GM23338 (cell line): ENCODE results near the gene MUC6. TPM values are rescaled to one million over a fixed set of nuclear protein-coding genes. Genes with fewer than 3 reads are reported as not detected.

Source experiments
- ATAC-seq: fragments of 200-7000 bp; cut with Tn5 transposase; 3 replicates; pipeline ENCODE4 v1.9.1; 2020
- DNase-seq: peaks from one replicate; pipeline ENCODE4 v3.0.0-alpha.2; 2015; ENCODE audit warnings: low spot score
- H2AFZ ChIP-seq: fragments of 200-600 bp; sonication (generic); 2 replicates; pipeline ENCODE4 v1.8.0; 2016; ENCODE audit warnings: antibody characterized with exemption, mild to moderate bottlenecking, moderate library complexity
- H3F3A ChIP-seq: fragments of 200-600 bp; sonication (generic); replicated peaks from 2 replicates; pipeline ENCODE4 v1.8.0; 2017; ENCODE audit warnings: antibody characterized with exemption, mixed run types, low read depth
- H3K27ac ChIP-seq: fragments of 200-600 bp; sonication (generic); 2 replicates; pipeline ENCODE4 v1.6.1; 2016; ENCODE audit warnings: low read depth
- H3K27me3 ChIP-seq: fragments of 200-600 bp; sonication (generic); 2 replicates; pipeline ENCODE4 v1.8.0; 2016; ENCODE audit warnings: mild to moderate bottlenecking, mixed run types, moderate library complexity; ENCODE audit not compliant: insufficient read depth
- H3K36me3 ChIP-seq: fragments of 200-600 bp; sonication (generic); 2 replicates; pipeline ENCODE4 v1.8.0; 2016; ENCODE audit warnings: mild to moderate bottlenecking; ENCODE audit not compliant: insufficient read depth
- H3K4me1 ChIP-seq: fragments of 200-600 bp; sonication (generic); 2 replicates; pipeline ENCODE4 v1.8.0; 2016; ENCODE audit warnings: mild to moderate bottlenecking, moderate library complexity; ENCODE audit not compliant: insufficient read depth
- H3K4me2 ChIP-seq: fragments of 200-600 bp; sonication (generic); 2 replicates; pipeline ENCODE4 v1.7.1; 2017; ENCODE audit warnings: mixed run types
- H3K4me3 ChIP-seq: fragments of 200-600 bp; sonication (generic); 2 replicates; pipeline ENCODE4 v1.6.1; 2016; ENCODE audit warnings: mixed run types
- H3K79me2 ChIP-seq: fragments of 200-600 bp; sonication (generic); replicated peaks from 2 replicates; pipeline ENCODE4 v1.8.0; 2017; ENCODE audit warnings: mild to moderate bottlenecking; ENCODE audit not compliant: insufficient read depth
- H3K9me2 ChIP-seq: fragments of 200-600 bp; sonication (generic); 2 replicates; pipeline ENCODE4 v1.8.0; 2017; ENCODE audit not compliant: insufficient read depth
- H4K20me1 ChIP-seq: fragments of 200-600 bp; sonication (generic); replicated peaks from 2 replicates; pipeline ENCODE4 v1.8.0; 2017; ENCODE audit warnings: mild to moderate bottlenecking; ENCODE audit not compliant: insufficient read depth
- H3K27ac Mint-ChIP-seq: 2 replicates; pipeline ENCODE4 v1.8.0; 2020; ENCODE audit warnings: inconsistent platforms, mild to moderate bottlenecking, moderate library complexity, mixed read lengths
- H3K27me3 Mint-ChIP-seq: 3 replicates; pipeline ENCODE4 v1.8.0; 2022; ENCODE audit warnings: low read depth, mild to moderate bottlenecking, moderate library complexity, mixed read lengths, inconsistent platforms; ENCODE audit not compliant: insufficient read depth, poor library complexity
- H3K36me3 Mint-ChIP-seq: 3 replicates; pipeline ENCODE4 v1.8.0; 2021; ENCODE audit warnings: low read depth, mild to moderate bottlenecking, inconsistent platforms, moderate library complexity, mixed read lengths
- H3K4me1 Mint-ChIP-seq: 3 replicates; pipeline ENCODE4 v1.8.0; 2020; ENCODE audit warnings: mild to moderate bottlenecking, inconsistent platforms, mixed read lengths
- H3K4me3 Mint-ChIP-seq: 3 replicates; pipeline ENCODE4 v1.8.0; 2021; ENCODE audit warnings: moderate library complexity, mild to moderate bottlenecking, inconsistent platforms, mixed read lengths
- H3K9me3 Mint-ChIP-seq: 3 replicates; pipeline ENCODE4 v1.8.0; 2020; ENCODE audit warnings: moderate library complexity, mild to moderate bottlenecking, inconsistent platforms, mixed read lengths
- CREB1 ChIP-seq: fragments of 250-450 bp; sonication (Bioruptor Pico); IDR thresholded peaks from 2 replicates; pipeline ENCODE4 v1.5.0; 2020; ENCODE audit warnings: low read depth, mild to moderate bottlenecking, moderate library complexity
- CTCF ChIP-seq, 2 experiments: fragments of 200-600 bp in 1 of 2; sonication (generic) in 1 of 2; conservative IDR thresholded peaks; 2 replicates each; pipeline versions ENCODE4 v1.5.1 to v1.6.1; 2016 to 2017; ENCODE audit warnings: antibody characterized with exemption in 2 of 2, low read depth in 2 of 2, mild to moderate bottlenecking in 2 of 2, moderate library complexity in 1 of 2
- ETS1 ChIP-seq: IDR thresholded peaks from 2 replicates; pipeline ENCODE4 v1.6.1; 2016; ENCODE audit warnings: antibody characterized with exemption
- EZH2 ChIP-seq: fragments of 200-600 bp; sonication (generic); IDR thresholded peaks from one replicate; pipeline ENCODE4 v1.8.0; 2017; ENCODE audit warnings: antibody characterized with exemption, mild to moderate bottlenecking, low read depth; ENCODE audit not compliant: unreplicated experiment
- EZH2phosphoT487 ChIP-seq: fragments of 200-600 bp; sonication (generic); IDR thresholded peaks from one replicate; pipeline ENCODE4 v1.8.1; 2018; ENCODE audit warnings: antibody characterized with exemption; ENCODE audit not compliant: unreplicated experiment
- JUNB ChIP-seq: IDR thresholded peaks from one replicate; pipeline ENCODE4 v1.6.1; 2016; ENCODE audit warnings: antibody characterized with exemption; ENCODE audit not compliant: unreplicated experiment
- NANOG ChIP-seq: IDR thresholded peaks from 2 replicates; pipeline ENCODE4 v1.6.1; 2016; ENCODE audit warnings: antibody characterized with exemption, borderline replicate concordance
- POLR2AphosphoS5 ChIP-seq: IDR thresholded peaks from 2 replicates; pipeline ENCODE4 v1.6.1; 2016; ENCODE audit warnings: antibody characterized with exemption, low read depth
- REST ChIP-seq: IDR thresholded peaks from one replicate; pipeline ENCODE4 v1.6.1; 2018; ENCODE audit warnings: antibody characterized with exemption; ENCODE audit not compliant: unreplicated experiment
- ZNF114 ChIP-seq: fragments of 250-450 bp; sonication (Bioruptor Pico); IDR thresholded peaks from 2 replicates; pipeline ENCODE4 v1.5.0; 2020; ENCODE audit warnings: mild to moderate bottlenecking, moderate library complexity
- ZNF331 ChIP-seq: fragments of 250-450 bp; sonication (Bioruptor Pico); IDR thresholded peaks from 2 replicates; pipeline ENCODE4 v1.5.0; 2020; ENCODE audit warnings: low read depth, mild to moderate bottlenecking, moderate library complexity
- polyA plus RNA-seq: library from polyadenylated mRNA; unstranded; fragments of >200 nt; fragmentation: Nextera tagmentation; extraction: Ambion mirVana; gene quantifications from 2 replicates; pipeline ENCODE4 v1.2.1, GENCODE V29; 2016
- total RNA-seq: library from RNA; depleted of rRNA; stranded (reverse); fragments of >200 nt; shearing (Covaris generic); gene quantifications from 2 replicates; pipeline ENCODE4 v1.2.3, GENCODE V29; 2014

Gene MUC6
- total and polyA plus RNA-seq, 2 experiments from 2014 or later = not detected

- no peak for TF ChIP-seq CTCF (conservative IDR thresholded peaks at IDR 0.05; ENCODE audit: low read depth in 2 of 2)
These were observed 8.3 kb downstream of the MUC6 start (continued) for GRCh38 chr11:1028291-1028540.

GRCh38 chr11:1027483-1028290 lies 8.8 kb downstream of the MUC6 start:
- no peaks in the 10 kb centered on the region for H3K9me2 ChIP-seq
- H3K36me3 Mint-ChIP-seq = no peaks in the 10 kb centered on the region; the same call in 2 of the 3 replicates
- no peak overlapping the region for H3K4me3 ChIP-seq
- H3K27me3 Mint-ChIP-seq = peaks cover 12% of the 10 kb centered on the region
- H3K36me3 ChIP-seq = no peaks in the 10 kb centered on the region
- H3K4me1 Mint-ChIP-seq = no peaks in the 10 kb centered on the region; the same call in 2 of the 3 replicates
- DNase-seq (no peak), ATAC-seq (no peak)
- H4K20me1 ChIP-seq = no peaks in the 10 kb centered on the region
- no peaks in the 10 kb centered on the region for H3K27me3 ChIP-seq
- H3K27ac ChIP-seq = no peak overlapping the region
- no peak overlapping the region for H3K4me3 Mint-ChIP-seq
- no peaks in the 10 kb centered on the region for H3F3A ChIP-seq
- H3K4me2 ChIP-seq = no peak overlapping the region
- H3K4me1 ChIP-seq = no peaks in the 10 kb centered on the region
- H3K79me2 ChIP-seq = no peaks in the 10 kb centered on the region
- H3K27ac Mint-ChIP-seq = no peak overlapping the region
- H2AFZ ChIP-seq = no peak overlapping the region
- H3K9me3 Mint-ChIP-seq = no peaks in the 10 kb centered on the region
- no peak for TF ChIP-seq ZNF114 (CRISPR knock-in tag)
- no peak for TF ChIP-seq EZH2
- no peak for TF ChIP-seq REST
- TF ChIP-seq NANOG = no peak
- no peak for TF ChIP-seq CTCF (conservative IDR thresholded peaks at IDR 0.05; ENCODE audit: low read depth in 2 of 2)
- TF ChIP-seq EZH2phosphoT487 = no peak
- no peak for TF ChIP-seq POLR2AphosphoS5
- no peak for TF ChIP-seq ETS1
- no peak for TF ChIP-seq JUNB
- TF ChIP-seq ZNF331 = no peak
- no peak for TF ChIP-seq CREB1 (CRISPR knock-in tag)
